ENCODE results near the gene CLEC20A.

Gene CLEC20A

DNA sequence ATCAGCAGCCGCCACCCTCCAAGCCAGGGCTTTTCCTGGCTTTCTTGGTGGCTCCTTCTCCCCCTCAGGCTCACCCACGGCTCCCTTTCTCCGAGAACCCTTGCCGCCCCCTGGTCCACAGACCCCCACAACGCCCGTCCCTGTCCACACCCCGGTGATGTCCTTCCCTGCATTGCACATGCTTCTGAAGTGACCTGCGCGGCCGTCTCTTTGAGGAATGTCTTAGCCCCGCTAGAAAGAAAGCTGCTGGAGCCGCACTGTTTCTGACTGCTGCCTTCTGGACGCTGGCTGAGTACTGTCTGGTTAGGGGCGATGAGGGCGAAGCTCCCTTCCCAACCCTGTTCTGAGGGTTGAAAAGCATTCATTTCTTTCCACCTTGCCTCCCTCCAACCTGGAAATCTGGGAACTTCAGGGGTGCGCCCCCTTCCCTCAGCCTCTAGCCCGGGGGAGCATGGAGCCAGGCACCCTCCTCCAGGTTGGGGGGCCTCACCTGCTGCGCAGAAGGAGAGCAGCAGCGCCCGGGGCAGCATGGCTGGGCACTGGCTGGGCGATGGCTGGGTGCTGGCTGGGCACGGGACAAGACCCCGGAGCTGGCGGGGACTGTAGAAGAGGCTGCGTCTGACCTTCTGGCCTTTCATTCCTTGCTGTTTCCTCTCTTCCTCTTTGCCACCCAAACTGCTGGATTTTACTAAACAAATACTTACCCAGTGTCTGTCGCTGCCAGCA is at the start of gene CLEC20A:
TSS of gene CLEC20A (minus strand) at position 555 of the 726 bp plus-strand sequence. CDS start at position 530, 25 bp downstream.
- DNase-seq, result no peak
- in situ Hi-C loops (cut with MboI; ENCODE audit: low pct_unique_long_range_greater_than_20kb, low sequenced_read_pairs), result no loop called here

DNA sequence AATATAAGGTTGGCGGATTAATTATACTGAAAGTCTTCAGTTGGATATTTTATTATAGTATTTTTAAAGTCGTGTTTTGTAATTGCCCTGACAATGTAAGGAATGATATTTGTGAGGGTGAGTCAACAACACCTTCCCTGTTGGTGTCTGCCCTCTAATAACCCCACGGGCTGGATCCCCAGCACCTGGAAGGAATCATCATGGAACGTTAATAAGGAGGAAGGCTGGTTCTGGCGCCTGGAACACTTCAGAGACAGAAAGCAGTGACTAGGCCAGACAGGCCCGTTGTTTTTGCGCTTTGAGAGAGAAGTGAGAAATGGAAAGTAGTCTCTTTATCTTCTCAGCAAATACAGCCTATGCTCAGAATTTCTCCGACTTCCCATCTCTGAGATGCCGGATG is 47.8 kb upstream of the CLEC20A start:
- DNase-seq, result no peak
- in situ Hi-C loops (cut with MboI; ENCODE audit: low pct_unique_long_range_greater_than_20kb, low sequenced_read_pairs), result loop anchor here (25.0 kb wide), 2 partner anchors 218 to 468 kb away; no protein-coding TSS in a partner anchor

DNA sequence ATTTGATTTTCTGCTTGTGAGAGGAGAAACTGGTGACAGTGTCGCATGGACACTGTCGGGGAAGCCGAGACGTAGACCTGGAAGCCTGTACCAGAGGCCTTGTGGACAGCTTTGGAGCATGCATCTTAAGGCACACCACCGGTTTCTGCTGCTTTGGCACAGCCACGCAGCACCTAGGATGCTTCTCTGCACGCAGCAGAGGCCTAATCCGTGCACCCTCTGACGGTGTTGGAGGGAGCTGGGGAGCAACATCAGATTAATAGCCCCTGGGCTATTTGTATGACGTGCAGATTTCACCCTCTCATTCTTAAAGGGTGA is 46.5 kb upstream of the CLEC20A start:
- in situ Hi-C loops (cut with MboI; ENCODE audit: low pct_unique_long_range_greater_than_20kb, low sequenced_read_pairs), result loop anchor here (25.0 kb wide), 2 partner anchors 219 to 469 kb away; no protein-coding TSS in a partner anchor
- DNase-seq, result no peak

DNA sequence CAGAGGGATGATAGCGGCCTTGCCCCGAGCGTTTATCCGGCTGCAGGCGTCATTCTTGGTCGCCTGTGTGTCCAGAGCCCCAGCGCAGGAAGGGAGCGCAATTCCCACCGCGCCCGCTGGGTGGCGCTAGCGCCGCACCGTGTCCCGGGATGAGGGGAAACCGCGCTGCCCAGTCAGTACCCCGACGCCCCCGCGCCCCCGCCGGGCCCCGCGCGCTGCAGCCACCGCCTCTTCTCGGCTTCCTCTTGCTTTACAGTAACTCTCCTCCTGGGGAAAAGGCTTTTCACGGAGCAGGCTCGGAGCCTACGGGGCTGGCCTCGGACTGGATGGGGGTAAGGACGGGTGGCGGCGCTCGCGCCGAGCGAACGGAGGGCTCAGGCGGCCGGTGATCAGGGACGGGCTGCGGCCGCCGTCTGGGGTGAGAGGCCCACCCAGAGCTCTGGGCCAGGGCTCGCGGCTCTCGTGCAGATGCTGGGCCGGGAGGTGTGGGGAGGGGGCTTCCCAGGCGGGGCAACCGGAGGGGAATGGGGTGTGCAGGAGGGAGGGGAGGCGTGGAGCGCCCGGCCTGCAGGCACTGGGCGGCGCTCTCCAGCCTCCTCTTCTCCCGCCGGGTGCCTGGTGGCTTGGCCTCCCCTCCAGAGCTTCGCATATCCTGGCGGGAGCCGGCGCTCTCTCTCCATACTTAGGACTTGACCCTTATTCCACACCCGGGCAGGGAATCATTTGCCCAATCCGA is 46.0 kb upstream of the CLEC20A start:
- in situ Hi-C loops (cut with MboI; ENCODE audit: low pct_unique_long_range_greater_than_20kb, low sequenced_read_pairs), result loop anchor here (25.0 kb wide), 2 partner anchors 220 to 470 kb away; no protein-coding TSS in a partner anchor
- DNase-seq, result peak; percentile 94

DNA sequence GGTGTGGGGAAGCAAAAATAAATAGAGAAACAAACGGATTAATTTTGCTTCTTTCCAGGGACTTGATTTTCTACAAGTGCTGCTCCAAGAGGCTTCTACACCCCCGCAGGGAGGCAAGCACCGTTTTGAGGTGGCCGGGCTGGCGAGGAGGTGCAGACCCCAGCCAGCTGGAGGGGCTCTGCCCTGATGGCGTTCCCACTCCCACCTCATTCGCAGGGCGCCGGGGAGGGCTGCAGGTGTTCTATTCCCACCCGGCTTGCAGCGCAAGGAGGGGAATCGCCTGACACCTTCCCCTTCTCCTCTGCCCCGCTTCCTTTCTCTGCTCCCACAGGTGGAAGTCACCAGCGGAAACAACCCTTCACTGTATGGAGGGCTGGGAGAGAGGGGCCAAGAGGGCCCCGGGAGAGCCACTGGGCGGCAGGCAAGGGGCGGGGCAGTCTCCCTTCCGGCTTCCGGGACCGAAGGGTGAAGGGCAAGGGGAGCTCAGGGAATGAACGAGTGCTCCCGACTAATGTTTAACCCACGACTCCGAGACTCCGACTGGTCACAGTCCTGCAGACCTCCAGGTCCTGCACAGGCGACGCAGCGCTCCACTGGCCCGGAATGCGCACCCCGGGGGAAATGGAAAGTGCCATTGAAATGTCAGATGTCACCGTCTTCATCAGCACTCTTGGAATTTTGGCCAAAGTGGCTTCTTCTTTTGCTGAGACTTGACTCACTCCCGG is 45.2 kb upstream of the CLEC20A start:
- in situ Hi-C loops (cut with MboI; ENCODE audit: low pct_unique_long_range_greater_than_20kb, low sequenced_read_pairs), result loop anchor here (25.0 kb wide), 2 partner anchors 220 to 470 kb away; no protein-coding TSS in a partner anchor
- peak; percentile 64 for DNase-seq

DNA sequence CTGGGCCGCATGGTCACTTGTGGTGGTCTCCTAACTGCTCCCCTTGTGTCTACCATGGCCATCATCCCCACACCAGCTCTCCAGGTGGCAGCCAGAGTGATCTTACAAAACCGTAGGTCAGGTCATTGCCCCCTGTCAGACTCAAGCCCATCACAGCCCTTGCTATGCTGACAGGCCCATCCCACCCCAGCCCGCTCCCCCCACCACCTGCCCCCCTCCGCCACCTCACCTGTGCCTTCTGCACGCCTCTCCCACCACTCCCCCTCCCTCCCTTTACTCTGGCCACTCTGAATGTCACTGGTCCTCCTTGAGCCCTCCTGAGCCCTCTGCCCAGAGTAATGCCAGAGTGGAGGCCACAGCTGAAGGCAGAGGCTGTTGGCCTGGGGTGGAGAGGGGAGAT is 44.6 kb upstream of the CLEC20A start:
- in situ Hi-C loops (cut with MboI; ENCODE audit: low pct_unique_long_range_greater_than_20kb, low sequenced_read_pairs), result loop anchor here (25.0 kb wide), 2 partner anchors 221 to 471 kb away; no protein-coding TSS in a partner anchor
- DNase-seq, result no peak

DNA sequence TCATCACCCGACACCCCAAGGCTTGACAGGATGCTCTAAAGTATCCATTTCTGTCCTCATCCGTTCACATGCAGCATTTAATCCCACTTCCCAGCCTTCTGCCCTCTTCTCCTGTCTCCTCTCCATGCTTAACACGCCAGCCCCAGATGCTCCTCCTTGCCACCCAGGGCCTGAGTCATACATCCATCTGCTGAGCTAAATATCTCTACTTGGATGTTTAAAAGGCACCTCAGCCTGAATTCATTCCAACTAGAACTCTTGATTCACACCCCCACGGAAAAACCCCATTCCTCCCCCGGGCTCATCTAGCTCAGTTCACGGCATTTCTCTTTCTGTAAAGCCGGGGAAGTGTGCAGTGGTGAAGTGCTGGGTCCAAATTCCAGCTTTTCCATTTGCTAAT is 43.9 kb upstream of the CLEC20A start:
- in situ Hi-C loops (cut with MboI; ENCODE audit: low pct_unique_long_range_greater_than_20kb, low sequenced_read_pairs), result loop anchor here (25.0 kb wide), 2 partner anchors 222 to 472 kb away; no protein-coding TSS in a partner anchor
- no peak for DNase-seq

DNA sequence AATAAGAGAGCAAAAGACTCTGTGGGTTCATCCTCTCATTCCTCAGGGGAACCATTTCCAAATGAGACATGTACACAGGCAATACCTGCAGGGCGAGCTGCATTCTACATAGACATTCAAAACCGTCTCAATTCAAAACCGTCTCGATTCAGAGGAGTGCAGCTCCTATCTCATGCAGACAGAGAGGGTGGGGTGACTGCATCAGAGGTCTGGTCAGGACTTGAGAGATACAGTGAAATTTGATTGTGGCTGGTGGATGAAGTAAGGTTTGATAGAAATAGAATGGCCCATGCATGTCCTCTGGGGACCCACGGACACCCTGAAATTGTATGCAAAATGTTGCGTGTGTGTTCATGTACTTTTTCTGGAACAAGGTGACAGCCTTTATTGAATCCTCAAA is 43.4 kb upstream of the CLEC20A start:
- DNase-seq, result no peak
- in situ Hi-C loops (cut with MboI; ENCODE audit: low pct_unique_long_range_greater_than_20kb, low sequenced_read_pairs), result loop anchor here (25.0 kb wide), 2 partner anchors 222 to 472 kb away; no protein-coding TSS in a partner anchor

DNA sequence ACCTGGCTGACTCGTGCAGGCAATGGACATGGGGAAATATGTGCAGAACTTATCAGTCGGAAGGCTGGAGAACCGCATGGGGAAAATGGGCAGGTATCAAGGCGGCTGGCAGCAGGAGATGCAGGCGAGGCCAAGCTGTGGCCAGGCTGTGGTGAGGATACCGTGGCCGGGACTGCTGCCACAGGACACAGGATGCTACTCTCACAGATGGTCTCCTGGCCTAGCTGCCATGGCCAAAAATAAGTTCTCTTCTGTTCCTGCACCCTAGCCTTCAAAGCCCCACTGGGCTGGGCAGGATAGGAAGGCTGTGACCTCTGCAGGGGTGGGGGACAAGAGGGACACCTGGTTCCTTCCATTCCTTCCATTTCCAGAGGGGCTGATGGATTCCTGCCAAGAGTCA is 42.5 kb upstream of the CLEC20A start:
- DNase-seq, result no peak
- in situ Hi-C loops (cut with MboI; ENCODE audit: low pct_unique_long_range_greater_than_20kb, low sequenced_read_pairs), result loop anchor here (25.0 kb wide), 2 partner anchors 223 to 473 kb away; no protein-coding TSS in a partner anchor

DNA sequence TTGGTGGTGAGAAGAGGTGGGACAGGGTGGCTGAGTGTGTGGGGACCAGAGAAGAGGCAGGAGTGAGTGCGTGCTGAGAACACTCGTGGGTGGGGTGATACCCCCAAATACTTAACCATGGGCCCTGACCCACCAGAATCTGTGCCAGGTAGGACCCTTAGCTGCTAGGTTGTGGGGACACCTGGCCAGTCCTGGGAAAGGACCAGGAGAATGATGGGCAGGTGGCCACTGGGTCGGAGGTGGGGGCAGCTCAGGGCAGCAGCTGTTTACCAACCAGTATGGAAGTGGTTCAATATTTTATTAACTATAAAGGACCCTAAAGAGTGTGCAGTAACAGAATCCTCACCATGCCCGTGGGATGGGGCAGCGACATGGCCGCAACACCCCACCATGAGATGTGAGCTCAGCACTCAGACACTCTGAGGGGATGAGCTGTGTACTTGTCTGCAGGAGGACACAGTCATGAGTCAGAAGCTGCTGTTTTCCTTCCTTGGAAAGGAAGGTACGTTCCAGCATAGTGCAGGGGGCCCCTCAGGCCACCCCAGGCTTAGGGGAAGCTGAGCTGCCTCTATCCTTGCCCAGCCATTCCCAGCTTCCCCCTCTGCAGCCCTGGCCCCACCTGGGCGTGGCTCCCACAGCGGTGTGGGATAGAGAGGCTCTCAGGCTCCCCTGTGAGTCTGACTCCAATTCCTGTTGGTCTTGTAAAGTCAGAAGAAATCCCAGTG is 41.6 kb upstream of the CLEC20A start:
- in situ Hi-C loops (cut with MboI; ENCODE audit: low pct_unique_long_range_greater_than_20kb, low sequenced_read_pairs), result loop anchor here (25.0 kb wide), 2 partner anchors 224 to 474 kb away; no protein-coding TSS in a partner anchor
- no peak for DNase-seq

DNA sequence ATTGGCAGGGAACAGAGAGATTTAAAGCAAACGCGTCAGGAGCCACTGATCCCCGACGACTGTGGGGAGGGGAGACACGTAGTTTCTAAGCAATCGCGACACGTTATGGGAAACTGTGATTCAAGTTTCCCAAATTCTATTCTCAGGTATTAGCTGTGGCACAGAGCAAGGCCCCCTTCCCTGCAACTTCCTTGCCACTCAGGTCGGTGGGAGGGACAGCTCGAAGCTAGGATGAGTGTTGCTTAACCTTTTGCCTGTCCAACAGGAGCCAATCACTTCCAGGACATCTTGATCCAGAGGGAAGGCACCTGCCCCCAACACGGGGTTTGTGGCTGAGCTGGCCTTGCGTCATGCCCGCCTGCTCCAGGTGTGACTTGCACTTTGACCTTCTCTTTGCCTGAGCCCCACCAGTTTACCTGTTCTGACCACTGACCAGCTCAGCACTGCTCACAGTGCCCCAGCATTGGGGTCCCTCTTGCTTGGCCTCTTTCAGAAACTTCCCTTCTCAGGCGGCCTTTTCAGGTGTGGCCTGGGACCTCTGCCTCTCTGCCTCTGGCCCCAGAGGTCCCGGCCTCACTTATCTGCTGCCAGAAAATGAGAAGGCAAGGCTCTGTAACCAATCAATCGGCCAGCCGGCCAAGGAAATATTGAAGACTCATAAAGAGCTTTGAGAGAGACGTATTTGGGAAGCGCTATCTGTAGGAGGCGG is 40.8 kb upstream of the CLEC20A start:
- in situ Hi-C loops (cut with MboI; ENCODE audit: low pct_unique_long_range_greater_than_20kb, low sequenced_read_pairs), result loop anchor here (25.0 kb wide), 2 partner anchors 225 to 475 kb away; no protein-coding TSS in a partner anchor
- DNase-seq, result no peak

DNA sequence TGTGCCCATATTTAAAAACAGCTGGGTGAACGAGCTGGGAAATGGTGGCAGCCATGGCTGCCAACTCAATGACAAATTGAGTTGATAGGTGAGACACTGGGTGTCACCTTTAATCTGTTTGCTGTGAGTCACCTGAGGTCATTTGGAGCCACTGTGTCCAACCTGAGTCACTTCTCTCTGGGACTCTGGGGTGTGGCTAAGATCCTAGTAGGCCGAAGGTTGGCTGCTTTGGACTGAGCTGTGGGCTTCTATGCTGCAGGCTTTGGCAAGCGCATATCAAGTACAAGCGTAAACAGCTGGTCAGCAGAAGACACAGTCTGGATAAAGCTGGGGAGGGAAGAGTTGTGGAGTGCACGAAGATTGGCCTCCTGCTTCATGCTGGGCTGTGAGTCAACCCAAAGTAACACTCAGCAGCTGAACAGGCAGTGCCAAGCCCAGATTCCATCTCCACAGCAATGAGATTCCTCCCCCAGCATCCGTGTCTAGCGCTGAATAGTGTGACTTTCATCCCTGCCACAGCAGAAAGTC is 40.1 kb upstream of the CLEC20A start:
- in situ Hi-C loops (cut with MboI; ENCODE audit: low pct_unique_long_range_greater_than_20kb, low sequenced_read_pairs), result loop anchor here (25.0 kb wide), 2 partner anchors 225 to 475 kb away; no protein-coding TSS in a partner anchor
- DNase-seq, result no peak

DNA sequence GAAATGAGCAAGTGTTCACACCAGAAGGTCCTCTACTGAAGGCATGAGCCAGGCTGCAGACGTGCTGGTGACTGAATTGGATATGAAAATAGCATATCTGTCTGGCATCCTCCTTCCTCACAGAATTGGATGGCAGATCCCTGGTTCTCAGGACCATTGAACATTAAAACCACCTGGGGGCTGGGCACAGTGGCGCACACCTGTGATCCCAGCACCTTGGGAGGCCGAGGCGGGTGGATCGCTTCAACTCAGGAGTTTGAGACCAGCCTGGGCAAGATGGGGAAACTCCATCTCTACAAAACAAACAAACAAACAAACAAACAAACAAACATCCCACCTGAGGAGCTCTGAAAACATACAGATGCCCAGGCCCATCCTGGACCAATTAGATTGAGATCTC is 39.6 kb upstream of the CLEC20A start:
- no peak for DNase-seq
- in situ Hi-C loops (cut with MboI; ENCODE audit: low pct_unique_long_range_greater_than_20kb, low sequenced_read_pairs), result loop anchor here (25.0 kb wide), 2 partner anchors 226 to 476 kb away; no protein-coding TSS in a partner anchor

DNA sequence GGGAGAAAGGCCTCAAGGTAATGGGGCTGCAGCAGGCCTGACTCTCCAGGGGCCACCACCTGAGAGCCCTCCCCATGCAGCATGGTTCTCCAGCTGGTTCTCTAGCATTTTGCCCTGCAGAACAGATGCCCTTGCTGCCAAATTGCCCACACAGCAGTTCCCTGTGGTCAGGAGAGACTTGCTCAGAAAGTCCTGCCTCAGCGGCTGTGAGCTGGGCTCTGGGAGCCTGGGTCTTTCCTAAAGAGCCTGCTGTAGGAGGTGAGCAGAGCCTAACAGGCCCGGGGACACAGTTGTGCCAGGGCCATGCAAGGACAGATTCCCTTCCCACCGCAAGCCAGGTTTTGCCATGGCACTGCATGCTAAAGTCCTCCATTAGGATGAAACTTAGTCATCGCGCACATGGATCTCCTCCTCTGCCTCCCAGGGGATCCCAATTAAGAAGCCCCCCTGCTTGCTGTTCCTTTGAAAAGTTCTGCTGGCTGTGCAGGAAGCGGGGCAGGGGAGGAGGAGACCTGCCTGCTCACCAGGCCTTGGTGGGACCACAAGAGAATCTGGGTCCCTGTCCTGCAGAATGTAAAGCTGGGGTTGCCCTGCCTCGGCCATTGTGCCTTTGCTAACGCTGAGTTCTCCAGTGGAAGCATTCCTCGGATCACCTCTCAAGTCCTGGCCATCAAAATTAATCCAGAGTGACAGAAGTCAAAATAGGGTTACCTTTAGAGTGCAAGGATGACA is 37.5 kb upstream of the CLEC20A start:
- in situ Hi-C loops (cut with MboI; ENCODE audit: low pct_unique_long_range_greater_than_20kb, low sequenced_read_pairs), result loop anchor here (25.0 kb wide), 2 partner anchors 228 to 478 kb away; no protein-coding TSS in a partner anchor
- DNase-seq, result no peak

DNA sequence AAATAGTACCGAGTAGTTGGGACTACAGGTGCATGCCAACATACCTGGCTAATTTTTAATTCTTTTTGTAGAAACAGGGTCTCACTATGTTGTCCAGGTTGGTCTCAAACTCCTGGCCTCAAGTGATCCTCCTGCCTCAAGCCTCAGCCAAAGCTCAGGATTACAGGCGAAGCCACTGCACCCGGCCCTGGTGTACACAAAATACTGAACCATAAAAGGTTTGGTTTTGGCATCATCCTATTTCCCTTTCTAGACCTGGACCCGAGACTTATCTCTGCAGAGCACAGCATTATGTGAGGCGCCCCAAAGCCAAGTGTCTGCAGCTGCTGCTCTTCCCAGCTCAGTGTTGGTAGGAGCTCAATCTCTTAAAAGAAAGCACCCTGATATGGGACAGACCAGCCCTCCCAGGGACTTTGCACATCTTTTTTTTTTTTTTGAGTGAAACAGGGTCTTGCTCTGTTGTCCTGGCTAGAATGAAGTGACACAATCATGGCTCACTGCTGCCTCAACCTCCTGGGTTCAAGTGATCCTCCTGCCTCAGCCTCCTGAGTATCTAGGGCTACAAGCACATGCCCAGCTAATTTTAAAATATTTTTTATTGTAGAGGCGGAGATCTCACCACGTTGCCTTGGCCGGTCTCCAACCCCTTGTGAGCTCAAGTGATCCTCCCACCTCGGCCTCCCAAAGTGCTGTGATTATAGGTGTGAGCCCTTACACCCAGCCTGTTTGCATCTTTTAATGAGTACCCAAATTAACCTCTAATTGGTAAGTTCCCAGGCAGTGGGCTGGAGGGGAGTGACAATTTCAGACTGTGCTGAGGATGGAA is 36.6 kb upstream of the CLEC20A start:
- in situ Hi-C loops (cut with MboI; ENCODE audit: low pct_unique_long_range_greater_than_20kb, low sequenced_read_pairs), result loop anchor here (25.0 kb wide), 2 partner anchors 229 to 479 kb away; no protein-coding TSS in a partner anchor
- DNase-seq, result no peak

DNA sequence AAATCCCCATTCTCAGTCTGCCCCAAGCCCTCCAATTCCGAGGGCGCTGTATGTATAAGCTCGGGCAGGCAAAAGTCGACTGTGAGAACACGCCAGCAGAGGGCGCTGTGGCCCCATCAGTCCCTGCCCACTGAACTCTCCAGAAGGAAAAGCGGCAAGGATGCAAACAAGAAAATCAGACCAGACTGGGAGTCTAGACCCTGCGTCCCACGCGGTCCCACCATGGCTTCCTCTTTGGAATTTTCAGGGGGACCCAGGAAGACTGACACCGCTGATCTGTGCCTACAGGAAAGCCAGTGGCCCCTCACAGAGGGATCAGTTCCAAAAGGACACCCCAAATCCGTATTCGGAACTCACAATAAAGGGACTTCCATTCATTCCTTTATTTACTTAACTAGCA is 35.6 kb upstream of the CLEC20A start:
- in situ Hi-C loops (cut with MboI; ENCODE audit: low pct_unique_long_range_greater_than_20kb, low sequenced_read_pairs), result loop anchor here (25.0 kb wide), 2 partner anchors 230 to 480 kb away; no protein-coding TSS in a partner anchor
- DNase-seq, result peak; percentile 89

All from KBM-7 (cell line).